Astrocyte (in vitro differentiated cells and primary cell): Measurements from ENCODE around the gene ZNF503. TPM values are rescaled to one million over a fixed set of nuclear protein-coding genes. Genes with fewer than 3 reads are reported as not detected.

Experiments used
- DNase-seq: peaks from one replicate; pipeline ENCODE4 v3.0.0-alpha.2; 2010; ENCODE audit warnings: low read depth
- FAIRE-seq: peaks from 2 replicates; lab custom pipeline; 2011; peaks lifted over from hg19 to GRCh38; lab: Jason Lieb, UNC
- H2AFZ ChIP-seq: 2 replicates; pipeline ENCODE4 v1.6.0; 2012; ENCODE audit warnings: low read depth, low read length, inconsistent platforms
- H3K27ac ChIP-seq: 2 replicates; pipeline ENCODE4 v1.5.1; 2011; ENCODE audit warnings: low read depth, low read length, inconsistent platforms
- H3K27me3 ChIP-seq: 2 replicates; pipeline ENCODE4 v1.6.0; 2011; ENCODE audit warnings: low read length, inconsistent platforms; ENCODE audit not compliant: insufficient read depth
- H3K36me3 ChIP-seq: 2 replicates; pipeline ENCODE4 v1.5.1; 2011; ENCODE audit warnings: low read length, inconsistent platforms; ENCODE audit not compliant: insufficient read depth
- H3K4me1 ChIP-seq: 2 replicates; pipeline ENCODE4 v1.5.1; 2011; ENCODE audit warnings: low read length, inconsistent platforms; ENCODE audit not compliant: insufficient read depth
- H3K4me2 ChIP-seq: 2 replicates; pipeline ENCODE4 v1.6.0; 2012; ENCODE audit warnings: low read length, inconsistent platforms
- H3K4me3 ChIP-seq: 2 replicates; pipeline ENCODE4 v1.5.1; 2011; ENCODE audit warnings: low read depth, mild to moderate bottlenecking, low read length, inconsistent platforms; ENCODE audit not compliant: insufficient read depth
- H3K79me2 ChIP-seq: 2 replicates; pipeline ENCODE4 v1.6.0; 2012; ENCODE audit warnings: mild to moderate bottlenecking, low read length, inconsistent platforms; ENCODE audit not compliant: insufficient read depth
- H3K9ac ChIP-seq: 2 replicates; pipeline ENCODE4 v1.6.0; 2012; ENCODE audit warnings: mild to moderate bottlenecking, low read length, inconsistent platforms
- H3K9me3 ChIP-seq: 2 replicates; pipeline ENCODE4 v1.5.1; 2012; ENCODE audit warnings: low read depth, mild to moderate bottlenecking, low read length, inconsistent platforms; ENCODE audit not compliant: insufficient read depth
- H4K20me1 ChIP-seq: 2 replicates; pipeline ENCODE4 v1.6.0; 2012; ENCODE audit warnings: low read length, inconsistent platforms; ENCODE audit not compliant: insufficient read depth
- H3K27ac Mint-ChIP-seq: one replicate; pipeline ENCODE4 v1.8.0; 2021; ENCODE audit warnings: mild to moderate bottlenecking, mixed read lengths; ENCODE audit not compliant: unreplicated experiment
- H3K27me3 Mint-ChIP-seq: one replicate; pipeline ENCODE4 v1.8.0; 2021; ENCODE audit warnings: low read depth, mixed read lengths; ENCODE audit not compliant: unreplicated experiment
- H3K36me3 Mint-ChIP-seq: one replicate; pipeline ENCODE4 v1.8.0; 2021; ENCODE audit warnings: low read depth, mixed read lengths; ENCODE audit not compliant: unreplicated experiment
- H3K4me1 Mint-ChIP-seq: one replicate; pipeline ENCODE4 v1.8.0; 2021; ENCODE audit warnings: low read depth, mixed read lengths; ENCODE audit not compliant: unreplicated experiment
- H3K4me3 Mint-ChIP-seq: one replicate; pipeline ENCODE4 v1.8.0; 2021; ENCODE audit warnings: mild to moderate bottlenecking, moderate library complexity, mixed read lengths; ENCODE audit not compliant: unreplicated experiment
- H3K9me3 Mint-ChIP-seq: one replicate; pipeline ENCODE4 v1.8.0; 2021; ENCODE audit warnings: mild to moderate bottlenecking, mixed read lengths; ENCODE audit not compliant: unreplicated experiment
- CTCF ChIP-seq: IDR thresholded peaks from 2 replicates; pipeline ENCODE4 v1.5.1; 2011; ENCODE audit warnings: low read depth, mild to moderate bottlenecking, inconsistent platforms, low read length, moderate library complexity; ENCODE audit not compliant: insufficient read depth
- EZH2 ChIP-seq: IDR thresholded peaks from 2 replicates; pipeline ENCODE4 v1.6.1; 2012; ENCODE audit warnings: mild to moderate bottlenecking, low read length, inconsistent platforms; ENCODE audit not compliant: insufficient read depth
- total RNA-seq: library from RNA; stranded (reverse); gene quantifications from 2 replicates; pipeline ENCODE4 v1.2.1, GENCODE V29; 2021

ZNF503 gene
- total RNA-seq, 1 donor from 2014 or later = 11.9 TPM

GRCh38 chr10:75426880-75427279 lies 25.3 kb upstream of the ZNF503 start:
- Histone ChIP-seq H3K4me3 (no peak overlapping the region), H3K79me2 (no peaks in the 10 kb centered on the region), H3K9ac (no peak overlapping the region), H3K36me3 (no peaks in the 10 kb centered on the region), H4K20me1 (no peaks in the 10 kb centered on the region), H2AFZ (no peak overlapping the region), H3K27ac (no peak overlapping the region), H3K27me3 (peaks cover 2% of the 10 kb centered on the region), H3K4me1 (peaks cover 10% of the 10 kb centered on the region), H3K9me3 (no peaks in the 10 kb centered on the region), H3K4me2 (no peak overlapping the region)
- Mint-ChIP-seq H3K27me3 (peaks cover 18% of the 10 kb centered on the region), H3K4me3 (no peak overlapping the region), H3K36me3 (peaks cover under 1% of the 10 kb centered on the region), H3K27ac (no peak overlapping the region), H3K9me3 (no peaks in the 10 kb centered on the region), H3K4me1 (peaks cover 6% of the 10 kb centered on the region)
- TF ChIP-seq CTCF = no peak
- TF ChIP-seq EZH2 = no peak
- FAIRE-seq (no peak), DNase-seq (no peak)

GRCh38 chr10:75425291-75426079 lies 23.9 kb upstream of the ZNF503 start:
- Histone ChIP-seq H4K20me1 (no peaks in the 10 kb centered on the region), H3K27ac (no peak overlapping the region), H2AFZ (no peak overlapping the region), H3K4me1 (peaks cover 6% of the 10 kb centered on the region), H3K36me3 (no peaks in the 10 kb centered on the region), H3K27me3 (no peaks in the 10 kb centered on the region), H3K4me2 (no peak overlapping the region), H3K9ac (no peak overlapping the region), H3K79me2 (no peaks in the 10 kb centered on the region), H3K9me3 (no peaks in the 10 kb centered on the region), H3K4me3 (no peak overlapping the region)
- H3K4me3 Mint-ChIP-seq = no peak overlapping the region
- H3K27me3 Mint-ChIP-seq = peaks cover 12% of the 10 kb centered on the region
- DNase-seq = no peak
- H3K9me3 Mint-ChIP-seq = no peaks in the 10 kb centered on the region
- H3K36me3 Mint-ChIP-seq = no peaks in the 10 kb centered on the region
- FAIRE-seq = no peak
- TF ChIP-seq EZH2 (no peak), CTCF (no peak)
- H3K4me1 Mint-ChIP-seq = peaks cover 3% of the 10 kb centered on the region
- no peak overlapping the region for H3K27ac Mint-ChIP-seq

GRCh38 chr10:75424571-75424970 lies 23.0 kb upstream of the ZNF503 start:
- Mint-ChIP-seq H3K4me1 (no peaks in the 10 kb centered on the region), H3K36me3 (no peaks in the 10 kb centered on the region), H3K9me3 (no peaks in the 10 kb centered on the region), H3K27me3 (peaks cover 15% of the 10 kb centered on the region), H3K27ac (no peak overlapping the region), H3K4me3 (no peak overlapping the region)
- DNase-seq (no peak), FAIRE-seq (no peak)
- Histone ChIP-seq H2AFZ (no peak overlapping the region), H3K4me1 (peaks cover 4% of the 10 kb centered on the region), H3K9me3 (no peaks in the 10 kb centered on the region), H3K4me3 (no peak overlapping the region), H3K36me3 (no peaks in the 10 kb centered on the region), H3K27ac (no peak overlapping the region), H3K79me2 (no peaks in the 10 kb centered on the region), H3K27me3 (no peaks in the 10 kb centered on the region), H4K20me1 (no peaks in the 10 kb centered on the region), H3K9ac (no peak overlapping the region), H3K4me2 (no peak overlapping the region)
- TF ChIP-seq EZH2 = no peak
- TF ChIP-seq CTCF = no peak
